ENCODE measurements around the gene HDGFL1.

GRCh38 chr6:22589118-22589517 is 19.8 kb downstream of the HDGFL1 start:
- TF ChIP-seq CTCF (IDR thresholded peaks at IDR 0.05), result no peak
- TF ChIP-seq POLR2A (IDR thresholded peaks at IDR 0.05), result no peak
